ENCODE results near the gene NR0B1. TPM values are rescaled to one million over a fixed set of nuclear protein-coding genes. Genes with fewer than 3 reads are reported as not detected.

Gene NR0B1
- polyA plus RNA-seq, 3 donors, result not detected

DNA sequence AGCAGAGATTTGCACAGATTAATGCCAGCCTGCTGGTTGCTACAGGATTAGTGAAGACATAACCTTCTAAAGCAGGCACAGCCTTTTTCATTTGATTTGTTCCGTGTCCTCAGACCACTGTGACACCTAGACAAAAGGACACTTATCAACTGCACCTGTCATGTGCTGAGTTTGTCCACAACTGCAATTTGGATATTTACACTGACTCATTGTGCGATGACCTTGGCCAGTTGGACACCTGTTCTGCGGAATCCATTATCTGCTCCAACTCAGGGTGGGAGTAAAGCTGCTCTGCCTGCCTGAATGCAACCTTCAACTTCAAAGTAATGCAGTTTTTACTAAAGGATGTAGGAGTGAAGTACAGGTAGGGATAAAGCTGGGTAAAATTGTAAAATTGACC is 4.1 kb upstream of the NR0B1 start:
- H3K4me3 Mint-ChIP-seq, result no peak overlapping the region
- peaks cover 15 to 29% (median 21%) of the 10 kb centered on the region in 3 donors for H3K27me3 Mint-ChIP-seq (ENCODE audit: low read depth in 3 of 3)
- Histone ChIP-seq H4K20me1 (ENCODE audit: insufficient read depth, low read length) (no peaks in the 10 kb centered on the region), H3K36me3 (replicated peaks in 1 of 2; ENCODE audit: control insufficient read depth in 1 of 2, insufficient read depth in 2 of 2, low read length in 2 of 2) (no peaks in the 10 kb centered on the region), H3K9ac (ENCODE audit: insufficient read depth, low read length, poor library complexity, severe bottlenecking) (no peak overlapping the region), H3K27ac (ENCODE audit: low read depth in 1 of 2, low read length in 2 of 2) (no peak overlapping the region), H3K4me1 (ENCODE audit: control insufficient read depth in 1 of 2, insufficient read depth in 2 of 2, low read length in 2 of 2) (no peaks in the 10 kb centered on the region), H3K4me3 (replicated peaks in 1 of 3; ENCODE audit: low read depth in 2 of 3, low read length in 3 of 3) (no peak overlapping the region), H3K4me2 (replicated peaks; ENCODE audit: extremely low read depth, low read length, poor library complexity, severe bottlenecking) (no peak overlapping the region), H3K79me2 (ENCODE audit: insufficient read depth, low read length) (no peaks in the 10 kb centered on the region), H3K9me3 (replicated peaks in 1 of 2; ENCODE audit: control insufficient read depth in 1 of 2, insufficient read depth in 1 of 2, low read length in 2 of 2) (no peaks in the 10 kb centered on the region), H3K27me3 (ENCODE audit: control insufficient read depth in 2 of 2, insufficient read depth in 2 of 2, low read length in 2 of 2) (peaks cover 6 to 21% of the 10 kb centered on the region in 2 donors), H2AFZ (ENCODE audit: insufficient read depth, low read depth, low read length, poor library complexity, severe bottlenecking) (no peak overlapping the region)
- no peaks in the 10 kb centered on the region for H3K36me3 Mint-ChIP-seq
- no peaks in the 10 kb centered on the region for H3K4me1 Mint-ChIP-seq
- whole genome bisulfite sequencing (ENCODE audit: insufficient coverage), result 100% methylated on average over 2 of the region's 3 CpGs
- H3K27ac Mint-ChIP-seq, result no peak overlapping the region
- DNase-seq, result no peak
- TF ChIP-seq, protein P1, sequence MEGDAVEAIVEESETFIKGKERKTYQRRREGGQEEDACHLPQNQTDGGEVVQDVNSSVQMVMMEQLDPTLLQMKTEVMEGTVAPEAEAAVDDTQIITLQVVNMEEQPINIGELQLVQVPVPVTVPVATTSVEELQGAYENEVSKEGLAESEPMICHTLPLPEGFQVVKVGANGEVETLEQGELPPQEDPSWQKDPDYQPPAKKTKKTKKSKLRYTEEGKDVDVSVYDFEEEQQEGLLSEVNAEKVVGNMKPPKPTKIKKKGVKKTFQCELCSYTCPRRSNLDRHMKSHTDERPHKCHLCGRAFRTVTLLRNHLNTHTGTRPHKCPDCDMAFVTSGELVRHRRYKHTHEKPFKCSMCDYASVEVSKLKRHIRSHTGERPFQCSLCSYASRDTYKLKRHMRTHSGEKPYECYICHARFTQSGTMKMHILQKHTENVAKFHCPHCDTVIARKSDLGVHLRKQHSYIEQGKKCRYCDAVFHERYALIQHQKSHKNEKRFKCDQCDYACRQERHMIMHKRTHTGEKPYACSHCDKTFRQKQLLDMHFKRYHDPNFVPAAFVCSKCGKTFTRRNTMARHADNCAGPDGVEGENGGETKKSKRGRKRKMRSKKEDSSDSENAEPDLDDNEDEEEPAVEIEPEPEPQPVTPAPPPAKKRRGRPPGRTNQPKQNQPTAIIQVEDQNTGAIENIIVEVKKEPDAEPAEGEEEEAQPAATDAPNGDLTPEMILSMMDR (IDR thresholded peaks at IDR 0.05), result no peak
- intact Hi-C loops (cut with micrococcal nuclease), result no loop called here
- H3K9me3 Mint-ChIP-seq, result peaks cover 0 to 12% (median 2%) of the 10 kb centered on the region in 7 donors

DNA sequence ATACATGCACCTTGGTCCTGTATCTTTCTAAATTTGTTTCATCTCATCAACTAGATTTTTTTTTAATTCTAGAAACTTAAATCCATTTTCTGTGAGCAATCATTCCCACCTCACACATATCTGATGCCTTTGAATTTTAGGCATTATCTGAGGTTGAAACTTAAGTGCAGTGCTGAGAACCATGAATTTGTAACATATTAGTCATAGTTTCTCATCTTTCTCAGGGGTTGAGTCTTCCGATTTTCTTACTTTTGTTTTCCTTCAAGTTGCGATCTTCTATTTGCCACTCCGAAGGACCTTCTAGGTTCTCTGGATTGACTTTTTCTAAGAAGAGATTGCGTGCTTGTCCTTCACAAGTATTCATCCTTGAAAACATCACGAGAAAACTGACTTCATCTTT is 3.7 kb upstream of the NR0B1 start:
- DNase-seq, result no peak
- peaks cover 6 to 25% of the 10 kb centered on the region in 2 donors for H3K27me3 ChIP-seq (ENCODE audit: control insufficient read depth in 2 of 2, insufficient read depth in 2 of 2, low read length in 2 of 2)
- no peaks in the 10 kb centered on the region for H4K20me1 ChIP-seq (ENCODE audit: insufficient read depth, low read length)
- no peak overlapping the region for H3K4me3 ChIP-seq (replicated peaks in 1 of 3; ENCODE audit: low read depth in 2 of 3, low read length in 3 of 3)
- TF ChIP-seq, protein P1 (IDR thresholded peaks at IDR 0.05), result no peak
- no peak overlapping the region for H3K27ac Mint-ChIP-seq
- H3K4me2 ChIP-seq (replicated peaks; ENCODE audit: extremely low read depth, low read length, poor library complexity, severe bottlenecking), result no peak overlapping the region
- H3K4me3 Mint-ChIP-seq, result no peak overlapping the region
- H3K9me3 ChIP-seq (replicated peaks in 1 of 2; ENCODE audit: control insufficient read depth in 1 of 2, insufficient read depth in 1 of 2, low read length in 2 of 2), result no peaks in the 10 kb centered on the region
- peaks cover 0 to 15% (median 2%) of the 10 kb centered on the region in 7 donors for H3K9me3 Mint-ChIP-seq
- no peak overlapping the region for H2AFZ ChIP-seq (ENCODE audit: insufficient read depth, low read depth, low read length, poor library complexity, severe bottlenecking)
- no peaks in the 10 kb centered on the region for H3K4me1 Mint-ChIP-seq
- H3K79me2 ChIP-seq (ENCODE audit: insufficient read depth, low read length), result no peaks in the 10 kb centered on the region
- WGBS (ENCODE audit: insufficient coverage), result no CpG with 5 or more reads among the region's 5 CpGs
- no peak overlapping the region for H3K27ac ChIP-seq (ENCODE audit: low read depth in 1 of 2, low read length in 2 of 2)
- H3K36me3 ChIP-seq (replicated peaks in 1 of 2; ENCODE audit: control insufficient read depth in 1 of 2, insufficient read depth in 2 of 2, low read length in 2 of 2), result no peaks in the 10 kb centered on the region
- no peaks in the 10 kb centered on the region for H3K4me1 ChIP-seq (ENCODE audit: control insufficient read depth in 1 of 2, insufficient read depth in 2 of 2, low read length in 2 of 2)
- no peak overlapping the region for H3K9ac ChIP-seq (ENCODE audit: insufficient read depth, low read length, poor library complexity, severe bottlenecking)
- intact Hi-C loops (cut with micrococcal nuclease), result no loop called here
- H3K27me3 Mint-ChIP-seq (ENCODE audit: low read depth in 3 of 3), result peaks cover 17 to 33% (median 26%) of the 10 kb centered on the region in 3 donors
- no peaks in the 10 kb centered on the region for H3K36me3 Mint-ChIP-seq

Measured in CD14-positive monocyte (primary cell).